Lower lobe of right lung (tissue), 2 donors: ENCODE results near the gene S100B. TPM values are rescaled to one million over a fixed set of nuclear protein-coding genes. Genes with fewer than 3 reads are reported as not detected.

Source experiments
- ATAC-seq, 2 donors: fragments of 200-7000 bp; cut with Tn5 transposase; one replicate each; pipeline ENCODE4 v1.9.1; 2020 to 2022; ENCODE audit warnings: mild to moderate bottlenecking in 2 of 2, moderate library complexity in 2 of 2
- DNase-seq: peaks from one replicate; pipeline ENCODE4 v3.0.0-alpha.2; 2020
- H3K27ac ChIP-seq: fragments of 200-600 bp; one replicate; pipeline ENCODE4 v1.8.0; 2022
- H3K27me3 ChIP-seq: fragments of 200-600 bp; one replicate; pipeline ENCODE4 v1.8.0; 2022; ENCODE audit warnings: low read depth
- H3K36me3 ChIP-seq: fragments of 200-600 bp; one replicate; pipeline ENCODE4 v1.8.0; 2022; ENCODE audit warnings: mild to moderate bottlenecking
- H3K4me1 ChIP-seq: fragments of 200-600 bp; one replicate; pipeline ENCODE4 v1.8.0; 2022
- H3K4me3 ChIP-seq: fragments of 200-600 bp; one replicate; pipeline ENCODE4 v1.8.0; 2022; ENCODE audit warnings: mild to moderate bottlenecking
- H3K9me3 ChIP-seq: fragments of 200-600 bp; one replicate; pipeline ENCODE4 v1.8.0; 2022
- intact Hi-C: fragments of 100-400 bp; cut with DNase I; formaldehyde crosslinking; loops from one replicate; pipeline ENCODE4 v1.11.0; 2022
- total RNA-seq: library from RNA; stranded (reverse); fragmentation: NEBNext Ultra II Directional; extraction: Animal tissue kit (Norgen Biotek cat#: 25700); gene quantifications from one replicate; pipeline ENCODE4 v1.2.1, GENCODE V29; 2021
- TF ChIP-seq, protein P1 (sequence below): fragments of 200-600 bp; IDR thresholded peaks from one replicate; pipeline ENCODE4 v1.8.0; 2022; ENCODE audit warnings: antibody characterized with exemption, mild to moderate bottlenecking
- donor health status: DM: no; HTN: yes; CAD: no; lungs with severe emphysema.

S100B gene
- total RNA-seq, 1 donor from 2014 or later = 4.5 TPM

DNA sequence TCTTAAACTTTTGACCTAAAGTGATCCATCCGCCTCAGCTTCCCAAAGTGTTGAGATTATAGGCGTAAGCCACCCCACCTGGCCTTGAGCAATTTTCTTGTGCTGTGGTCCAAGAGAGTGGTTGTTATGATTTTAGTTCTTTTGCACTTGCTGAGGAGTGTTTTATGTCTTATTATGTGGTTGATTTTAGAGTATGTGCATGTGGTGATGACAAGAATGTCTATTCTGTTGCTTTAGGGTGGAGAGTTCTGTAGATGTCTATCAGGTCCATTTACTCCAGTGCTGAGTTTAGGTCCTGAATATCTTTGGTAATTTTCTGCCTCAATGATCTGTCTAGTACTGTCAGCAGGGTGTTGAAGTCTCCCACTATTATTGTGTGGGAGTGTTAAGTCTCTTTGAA lies 11.2 kb upstream of the S100B start:
- intact Hi-C loops = no loop called here
- TF ChIP-seq, protein P1, sequence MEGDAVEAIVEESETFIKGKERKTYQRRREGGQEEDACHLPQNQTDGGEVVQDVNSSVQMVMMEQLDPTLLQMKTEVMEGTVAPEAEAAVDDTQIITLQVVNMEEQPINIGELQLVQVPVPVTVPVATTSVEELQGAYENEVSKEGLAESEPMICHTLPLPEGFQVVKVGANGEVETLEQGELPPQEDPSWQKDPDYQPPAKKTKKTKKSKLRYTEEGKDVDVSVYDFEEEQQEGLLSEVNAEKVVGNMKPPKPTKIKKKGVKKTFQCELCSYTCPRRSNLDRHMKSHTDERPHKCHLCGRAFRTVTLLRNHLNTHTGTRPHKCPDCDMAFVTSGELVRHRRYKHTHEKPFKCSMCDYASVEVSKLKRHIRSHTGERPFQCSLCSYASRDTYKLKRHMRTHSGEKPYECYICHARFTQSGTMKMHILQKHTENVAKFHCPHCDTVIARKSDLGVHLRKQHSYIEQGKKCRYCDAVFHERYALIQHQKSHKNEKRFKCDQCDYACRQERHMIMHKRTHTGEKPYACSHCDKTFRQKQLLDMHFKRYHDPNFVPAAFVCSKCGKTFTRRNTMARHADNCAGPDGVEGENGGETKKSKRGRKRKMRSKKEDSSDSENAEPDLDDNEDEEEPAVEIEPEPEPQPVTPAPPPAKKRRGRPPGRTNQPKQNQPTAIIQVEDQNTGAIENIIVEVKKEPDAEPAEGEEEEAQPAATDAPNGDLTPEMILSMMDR = no peak

DNA sequence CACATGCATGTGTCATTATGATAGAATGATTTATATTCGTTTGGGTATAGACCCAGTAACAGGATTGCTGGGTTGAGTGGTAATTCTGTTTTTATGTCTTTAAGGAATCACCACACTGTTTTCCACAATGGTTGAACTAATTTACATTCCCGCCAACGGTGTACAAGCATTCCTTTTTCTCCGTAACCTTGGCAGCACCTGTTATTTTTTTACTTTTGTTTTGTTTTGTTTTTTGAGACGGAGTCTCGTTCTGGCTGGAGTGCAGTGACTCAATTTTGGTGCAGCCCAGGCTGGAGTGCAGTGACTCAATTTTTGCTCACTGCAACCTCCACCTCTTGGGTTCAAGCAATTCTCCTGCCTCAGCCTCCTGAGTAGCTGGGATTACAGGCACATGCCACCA lies 8.5 kb upstream of the S100B start:
- ATAC-seq (no peak), DNase-seq (no peak)
- Histone ChIP-seq H3K4me1 (no peaks in the 10 kb centered on the region), H3K36me3 (no peaks in the 10 kb centered on the region), H3K9me3 (no peaks in the 10 kb centered on the region), H3K4me3 (no peak overlapping the region), H3K27ac (no peak overlapping the region), H3K27me3 (no peaks in the 10 kb centered on the region)
- TF ChIP-seq, protein P1 = no peak
- intact Hi-C loops = no loop called here

More for the DNA sequence above, 11.2 kb upstream of the S100B start:
- H3K4me3 ChIP-seq = no peak overlapping the region
- no peak overlapping the region for H3K27ac ChIP-seq
- no peak for ATAC-seq
- no peaks in the 10 kb centered on the region for H3K27me3 ChIP-seq
- no peak for DNase-seq
- H3K9me3 ChIP-seq = no peaks in the 10 kb centered on the region
- no peaks in the 10 kb centered on the region for H3K4me1 ChIP-seq
- no peaks in the 10 kb centered on the region for H3K36me3 ChIP-seq

DNA sequence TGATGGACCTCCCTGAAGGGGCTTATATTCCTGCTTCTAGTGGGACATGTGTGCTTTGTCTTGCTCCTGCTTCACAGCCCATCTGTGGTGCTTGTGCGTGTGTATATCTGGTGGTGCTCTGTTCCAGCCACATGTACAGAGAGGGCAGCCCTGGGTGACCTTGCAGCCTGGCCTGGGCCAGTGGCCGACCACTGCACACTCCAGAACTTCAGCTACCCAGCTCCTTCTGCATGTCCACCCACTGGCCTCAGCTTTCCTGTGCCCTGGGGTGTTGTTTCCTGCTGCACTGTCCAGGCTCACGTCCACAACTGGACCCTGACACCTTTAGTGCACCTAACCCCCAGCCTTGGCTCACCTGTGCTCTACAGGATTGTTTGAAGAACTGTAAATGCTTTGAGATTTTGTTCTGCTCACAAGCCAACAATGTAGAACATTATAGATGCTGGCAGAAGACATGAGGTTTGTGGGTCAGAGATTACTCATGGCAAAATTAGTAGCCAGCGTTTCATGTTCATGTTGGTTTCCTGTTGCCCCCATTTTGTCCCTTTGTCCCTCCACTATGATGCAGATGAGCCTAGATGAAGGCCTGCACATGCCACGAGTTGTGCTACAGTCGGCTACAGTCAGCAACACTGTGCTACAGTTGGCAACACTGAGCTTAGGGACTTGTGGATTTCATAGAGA lies 5.3 kb upstream of the S100B start:
- intact Hi-C loops = no loop called here
- Histone ChIP-seq H3K9me3 (no peaks in the 10 kb centered on the region), H3K36me3 (no peaks in the 10 kb centered on the region), H3K27ac (no peak overlapping the region), H3K27me3 (no peaks in the 10 kb centered on the region), H3K4me3 (no peak overlapping the region), H3K4me1 (peaks cover 13% of the 10 kb centered on the region)
- ATAC-seq (no peak), DNase-seq (no peak)
- TF ChIP-seq, protein P1 = no peak

DNA sequence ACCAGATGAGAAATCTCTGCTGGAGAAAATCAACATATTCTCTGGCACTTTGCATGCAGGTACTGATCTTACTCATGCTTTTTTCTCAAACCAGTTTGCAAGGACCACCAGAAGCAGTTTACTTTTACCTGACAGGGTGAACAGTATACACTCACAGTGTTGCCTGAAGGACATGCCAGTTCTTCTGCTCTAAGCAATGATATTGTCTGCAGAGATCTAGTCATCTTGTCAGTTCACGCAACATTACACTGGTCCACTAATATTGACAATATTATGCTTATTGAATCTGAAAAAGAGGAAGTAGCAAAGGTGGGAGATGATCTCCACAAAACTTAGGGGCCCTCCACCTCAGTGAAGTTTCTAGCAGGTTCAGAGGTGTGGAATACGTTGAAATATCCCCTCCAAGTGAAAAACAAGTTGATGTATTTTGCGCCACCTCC lies 3.8 kb upstream of the S100B start:
- Histone ChIP-seq H3K27ac (no peak overlapping the region), H3K4me1 (peaks cover 23% of the 10 kb centered on the region), H3K36me3 (no peaks in the 10 kb centered on the region), H3K9me3 (no peaks in the 10 kb centered on the region), H3K27me3 (no peaks in the 10 kb centered on the region), H3K4me3 (no peak overlapping the region)
- ATAC-seq (no peak), DNase-seq (no peak)
- TF ChIP-seq, protein P1 = no peak
- intact Hi-C loops = no loop called here

DNA sequence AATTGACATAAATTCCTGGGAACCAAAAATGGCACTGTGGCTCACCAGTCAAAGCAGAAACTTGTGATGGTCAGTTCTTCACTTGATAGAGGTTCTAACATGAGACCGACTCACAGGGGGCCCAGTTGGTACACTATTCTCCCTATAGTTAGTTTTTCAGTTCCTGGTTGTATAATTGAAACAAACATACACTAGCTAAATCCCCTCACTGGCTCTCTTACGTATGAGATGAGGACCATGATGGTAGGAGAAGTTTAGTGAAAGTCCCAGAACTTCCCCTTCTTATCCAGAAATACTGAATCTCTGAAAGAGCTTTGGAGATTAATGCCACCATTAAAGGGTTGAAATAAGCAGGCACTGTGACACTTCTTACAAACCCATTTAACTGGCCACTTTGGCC lies 2.8 kb upstream of the S100B start:
- ATAC-seq (no peak), DNase-seq (no peak)
- Histone ChIP-seq H3K9me3 (no peaks in the 10 kb centered on the region), H3K27ac (no peak overlapping the region), H3K4me3 (no peak overlapping the region), H3K27me3 (no peaks in the 10 kb centered on the region), H3K36me3 (no peaks in the 10 kb centered on the region), H3K4me1 (peaks cover 23% of the 10 kb centered on the region)
- TF ChIP-seq, protein P1 = no peak
- intact Hi-C loops = no loop called here
